PC-9 (cell line): ENCODE measurements around the gene BTBD16. TPM values are rescaled to one million over a fixed set of nuclear protein-coding genes. Genes with fewer than 3 reads are reported as not detected.

ENCODE experiments used
- BruUV-seq: library from RNA; stranded (reverse); fragments of 400-500 nt; replicated peaks from 2 replicates; lab custom pipeline; 2021; lab: Mats Ljungman, UMichigan
- CTCF ChIA-PET: fragments of 300-600 bp; sonication (Branson Sonifier 250); formaldehyde crosslinking; loops from one replicate; lab custom pipeline; 2022; ENCODE audit warnings: antibody characterized with exemption; lab: Charles Lee
- POLR2A ChIA-PET: fragments of 300-600 bp; sonication (Branson Sonifier 250); formaldehyde crosslinking; loops from one replicate; lab custom pipeline; 2022; ENCODE audit warnings: antibody characterized with exemption; ENCODE audit not compliant: unreplicated experiment; lab: Charles Lee
- DNase-seq, 2 experiments: peaks; one replicate each; pipeline versions ENCODE4 v3.0.0 to v3.0.0-alpha.2; 2015 to 2022; ENCODE audit warnings: mixed read lengths in 1 of 2
- H2AFZ ChIP-seq: fragments of 200-600 bp; sonication (generic); 2 replicates; pipeline ENCODE4 v1.8.1; 2017; ENCODE audit warnings: antibody characterized with exemption
- H3F3A ChIP-seq: fragments of 200-600 bp; sonication (generic); 2 replicates; pipeline ENCODE4 v1.8.1; 2017; ENCODE audit warnings: antibody characterized with exemption, mild to moderate bottlenecking, low read depth; ENCODE audit not compliant: insufficient read depth
- H3K27ac ChIP-seq: fragments of 200-600 bp; sonication (generic); 2 replicates; pipeline ENCODE4 v1.6.1; 2016; ENCODE audit warnings: mixed run types
- H3K27me3 ChIP-seq: fragments of 200-600 bp; sonication (generic); 2 replicates; pipeline ENCODE4 v1.6.1; 2016; ENCODE audit warnings: low read depth, mixed run types; ENCODE audit not compliant: insufficient read depth
- H3K36me3 ChIP-seq: fragments of 200-600 bp; sonication (generic); 2 replicates; pipeline ENCODE4 v1.6.1; 2016; ENCODE audit warnings: low read depth, mixed run types
- H3K4me1 ChIP-seq: fragments of 200-600 bp; sonication (generic); replicated peaks from 2 replicates; pipeline ENCODE4 v1.6.1; 2016; ENCODE audit warnings: mixed run types; ENCODE audit not compliant: insufficient read depth
- H3K4me2 ChIP-seq: fragments of 200-600 bp; sonication (generic); 2 replicates; pipeline ENCODE4 v1.6.1; 2017; ENCODE audit warnings: mixed run types
- H3K4me3 ChIP-seq: fragments of 200-600 bp; sonication (generic); 2 replicates; pipeline ENCODE4 v1.6.1; 2016; ENCODE audit warnings: mixed run types
- H3K79me2 ChIP-seq: fragments of 200-600 bp; sonication (generic); 2 replicates; pipeline ENCODE4 v1.6.1; 2017; ENCODE audit warnings: low read depth, mixed run types
- H3K9me2 ChIP-seq: fragments of 200-600 bp; sonication (generic); 2 replicates; pipeline ENCODE4 v1.8.1; 2017; ENCODE audit warnings: mild to moderate bottlenecking; ENCODE audit not compliant: insufficient read depth
- H3K9me3 ChIP-seq: fragments of 200-600 bp; sonication (generic); 2 replicates; pipeline ENCODE4 v1.8.1; 2016; ENCODE audit warnings: low read depth; ENCODE audit not compliant: insufficient read depth
- H4K20me1 ChIP-seq: fragments of 200-600 bp; sonication (generic); 2 replicates; pipeline ENCODE4 v1.8.1; 2017; ENCODE audit not compliant: insufficient read depth
- EZH2 ChIP-seq: fragments of 200-600 bp; sonication (generic); IDR thresholded peaks from 2 replicates; pipeline ENCODE4 v1.8.0; 2017; ENCODE audit warnings: antibody characterized with exemption, low read depth
- intact Hi-C: fragments of 100-400 bp; cut with micrococcal nuclease; formaldehyde crosslinking; loops from one replicate; pipeline ENCODE4 v1.10.0; 2022; ENCODE audit not compliant: unreplicated experiment
- total RNA-seq: library from RNA; stranded (reverse); gene quantifications from 2 replicates; pipeline ENCODE4 v1.2.3, GENCODE V29; 2021
- TF ChIP-seq, protein P1 (sequence below): fragments of 200-600 bp; sonication (generic); conservative IDR thresholded peaks from 2 replicates; pipeline ENCODE4 v1.6.1; 2017; ENCODE audit warnings: mixed run types, antibody characterized with exemption, mild to moderate bottlenecking, moderate library complexity

BTBD16 gene
- total RNA-seq, 1 experiment from 2014 or later, result 0.37 TPM

DNA sequence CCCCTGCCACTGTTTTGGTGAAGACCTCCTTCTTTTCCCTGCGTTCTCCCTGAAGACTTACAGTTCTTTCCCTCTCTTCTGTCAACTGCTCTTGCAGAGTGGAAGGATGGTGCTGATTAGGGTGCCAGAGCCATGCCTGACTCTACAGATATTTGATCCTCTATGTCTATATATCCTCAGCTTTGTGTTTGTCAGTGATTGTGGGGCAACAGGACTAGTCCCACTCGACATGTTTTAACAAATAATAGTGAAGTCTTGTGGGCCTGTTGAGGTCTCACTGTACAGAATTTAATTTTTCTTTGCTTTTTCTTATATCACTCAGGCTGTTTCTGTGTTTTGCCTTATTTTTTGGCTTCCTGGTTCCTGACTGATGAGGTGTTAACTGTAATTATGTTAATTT is 108.4 kb downstream of the BTBD16 start:
- Histone ChIP-seq H3K9me2 (no peaks in the 10 kb centered on the region), H3K4me1 (peaks cover 9% of the 10 kb centered on the region; the same call in 1 of the 2 replicates), H4K20me1 (no peaks in the 10 kb centered on the region), H3K27ac (no peak overlapping the region), H3K27me3 (no peaks in the 10 kb centered on the region), H3K4me3 (no peak overlapping the region), H3K9me3 (no peaks in the 10 kb centered on the region), H3F3A (no peaks in the 10 kb centered on the region), H3K79me2 (peaks cover 39% of the 10 kb centered on the region), H2AFZ (no peak overlapping the region), H3K36me3 (peaks cover 3% of the 10 kb centered on the region; the same call in 1 of the 2 replicates), H3K4me2 (no peak overlapping the region)
- no TSS peak for BruUV-seq
- intact Hi-C loops, result loop anchor here (10.0 kb wide), 1 partner anchor 85 kb away; no protein-coding TSS in a partner anchor
- POLR2A ChIA-PET, result no interaction called here
- TF ChIP-seq EZH2, result no peak
- TF ChIP-seq, protein P1, sequence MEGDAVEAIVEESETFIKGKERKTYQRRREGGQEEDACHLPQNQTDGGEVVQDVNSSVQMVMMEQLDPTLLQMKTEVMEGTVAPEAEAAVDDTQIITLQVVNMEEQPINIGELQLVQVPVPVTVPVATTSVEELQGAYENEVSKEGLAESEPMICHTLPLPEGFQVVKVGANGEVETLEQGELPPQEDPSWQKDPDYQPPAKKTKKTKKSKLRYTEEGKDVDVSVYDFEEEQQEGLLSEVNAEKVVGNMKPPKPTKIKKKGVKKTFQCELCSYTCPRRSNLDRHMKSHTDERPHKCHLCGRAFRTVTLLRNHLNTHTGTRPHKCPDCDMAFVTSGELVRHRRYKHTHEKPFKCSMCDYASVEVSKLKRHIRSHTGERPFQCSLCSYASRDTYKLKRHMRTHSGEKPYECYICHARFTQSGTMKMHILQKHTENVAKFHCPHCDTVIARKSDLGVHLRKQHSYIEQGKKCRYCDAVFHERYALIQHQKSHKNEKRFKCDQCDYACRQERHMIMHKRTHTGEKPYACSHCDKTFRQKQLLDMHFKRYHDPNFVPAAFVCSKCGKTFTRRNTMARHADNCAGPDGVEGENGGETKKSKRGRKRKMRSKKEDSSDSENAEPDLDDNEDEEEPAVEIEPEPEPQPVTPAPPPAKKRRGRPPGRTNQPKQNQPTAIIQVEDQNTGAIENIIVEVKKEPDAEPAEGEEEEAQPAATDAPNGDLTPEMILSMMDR, result no peak
- no peak for DNase-seq
- CTCF ChIA-PET, result no interaction called here

DNA sequence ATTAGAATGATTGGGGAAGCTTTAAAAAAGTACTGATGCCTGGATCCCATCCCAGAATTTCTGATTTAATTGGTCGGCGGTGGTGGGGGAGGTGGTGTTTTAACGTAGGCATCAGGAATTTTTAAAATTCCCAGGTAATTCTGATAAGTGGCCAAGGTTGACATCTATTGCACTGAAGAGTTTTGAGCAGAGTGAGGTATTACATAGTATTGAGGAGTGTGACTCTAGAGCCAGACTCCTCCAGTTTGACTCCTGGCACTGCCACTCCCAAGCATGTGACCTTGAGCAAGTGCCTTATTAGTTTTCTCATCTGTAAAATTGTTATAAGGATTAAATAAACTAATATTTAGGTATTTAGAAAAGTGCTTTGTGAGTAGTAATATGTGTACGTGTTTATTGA is 109.6 kb downstream of the BTBD16 start:
- no TSS peak for BruUV-seq
- Histone ChIP-seq H3K9me2 (no peaks in the 10 kb centered on the region), H2AFZ (no peak overlapping the region), H3K9me3 (no peaks in the 10 kb centered on the region), H3K27me3 (no peaks in the 10 kb centered on the region), H3K4me3 (no peak overlapping the region), H3K4me2 (no peak overlapping the region), H3K27ac (no peak overlapping the region), H4K20me1 (no peaks in the 10 kb centered on the region), H3K4me1 (peaks cover 8% of the 10 kb centered on the region; the same call in 1 of the 2 replicates), H3K79me2 (peaks cover 35% of the 10 kb centered on the region), H3K36me3 (peaks cover 3% of the 10 kb centered on the region; the same call in 1 of the 2 replicates), H3F3A (no peaks in the 10 kb centered on the region)
- TF ChIP-seq EZH2, result no peak
- TF ChIP-seq, protein P1, result no peak
- intact Hi-C loops, result no loop called here
- ChIA-PET CTCF (no interaction called here), POLR2A (no interaction called here)
- DNase-seq, result no peak

DNA sequence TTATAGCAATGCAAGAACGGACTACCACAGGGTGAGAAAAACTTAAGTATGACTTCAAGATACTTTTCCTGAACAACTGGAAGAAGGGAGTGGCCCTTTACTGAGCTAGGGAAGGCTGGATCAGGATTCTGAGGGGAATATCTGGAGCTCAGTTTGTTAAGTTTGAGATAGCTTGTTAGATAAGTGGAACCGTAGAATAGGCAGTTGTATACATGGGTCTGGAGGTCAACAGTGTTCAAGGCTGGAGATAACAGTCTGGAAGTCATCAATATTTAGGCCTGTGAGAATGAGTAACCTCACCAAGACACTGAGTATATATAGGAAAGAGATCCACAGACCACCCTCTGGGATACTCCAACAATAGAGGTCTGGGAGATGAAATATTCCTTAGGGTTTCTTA is 110.6 kb downstream of the BTBD16 start:
- Histone ChIP-seq H3K4me2 (no peak overlapping the region), H3K36me3 (peaks cover 3% of the 10 kb centered on the region; the same call in 1 of the 2 replicates), H3K4me1 (0 out of 2 replicates have a peak, but pooled peaks cover 1% of the 10 kb centered on the region), H3K9me3 (no peaks in the 10 kb centered on the region), H3K9me2 (no peaks in the 10 kb centered on the region), H2AFZ (no peak overlapping the region), H4K20me1 (no peaks in the 10 kb centered on the region), H3K79me2 (peaks cover 27% of the 10 kb centered on the region), H3K27ac (no peak overlapping the region), H3F3A (no peaks in the 10 kb centered on the region), H3K4me3 (no peak overlapping the region), H3K27me3 (no peaks in the 10 kb centered on the region)
- ChIA-PET POLR2A (no interaction called here), CTCF (no interaction called here)
- BruUV-seq, result no TSS peak
- TF ChIP-seq, protein P1, result no peak
- TF ChIP-seq EZH2, result no peak
- intact Hi-C loops, result no loop called here
- DNase-seq, result no peak
